CD4-positive, alpha-beta T cell (primary cell): Measurements from ENCODE around the gene RPTOR. TPM values are rescaled to one million over a fixed set of nuclear protein-coding genes. Genes with fewer than 3 reads are reported as not detected.

Source experiments
- ATAC-seq: fragments of 200-7000 bp; cut with Tn5 transposase; one replicate; pipeline ENCODE4 v1.10.0; 2022; ENCODE audit warnings: mild to moderate bottlenecking; ENCODE audit not compliant: poor library complexity
- CTCF ChIA-PET: fragments of 350-600 bp; sonication (Branson Sonifier 250); formaldehyde crosslinking; loops from one replicate; lab custom pipeline; 2021; ENCODE audit warnings: antibody characterized with exemption, inconsistent platforms; lab: Charles Lee
- POLR2A ChIA-PET: fragments of 350-600 bp; sonication (Branson Sonifier 250); formaldehyde crosslinking; loops from one replicate; lab custom pipeline; 2021; ENCODE audit warnings: antibody characterized with exemption, inconsistent platforms; lab: Charles Lee
- DNase-seq, 14 experiments: peaks; one replicate each; pipeline ENCODE4 v3.0.0-alpha.2; 2013 to 2020; ENCODE audit warnings: mixed read lengths in 2 of 14
- H3K27ac ChIP-seq, 2 donors: one replicate each; pipeline versions ENCODE4 v1.5.1 to v1.7.0; 2013; ENCODE audit warnings: low read length in 2 of 2, low read depth in 1 of 2, mild to moderate bottlenecking in 1 of 2
- H3K27me3 ChIP-seq, 2 experiments: 1 replicate in 1 of 2; 2 replicates in 1 of 2; pipeline versions ENCODE4 v1.6.1 to v1.7.0; 2013; ENCODE audit warnings: low read length in 2 of 2, control low read depth in 1 of 2, mild to moderate bottlenecking in 1 of 2, moderate library complexity in 1 of 2; ENCODE audit not compliant: insufficient read depth in 2 of 2, control insufficient read depth in 1 of 2
- H3K36me3 ChIP-seq: one replicate; pipeline ENCODE4 v1.6.1; 2013; ENCODE audit warnings: low read length, control low read depth; ENCODE audit not compliant: insufficient read depth
- H3K4me1 ChIP-seq: one replicate; pipeline ENCODE4 v1.6.1; 2013; ENCODE audit warnings: low read length, control low read depth; ENCODE audit not compliant: insufficient read depth
- H3K4me3 ChIP-seq: one replicate; pipeline ENCODE4 v1.5.1; 2013; ENCODE audit warnings: mild to moderate bottlenecking, low read length, moderate library complexity
- H3K9me3 ChIP-seq, 2 experiments: 1 replicate in 1 of 2; 2 replicates in 1 of 2; pipeline versions ENCODE4 v1.6.1 to v1.7.0; 2013; ENCODE audit warnings: low read length in 2 of 2, mild to moderate bottlenecking in 2 of 2, control low read depth in 1 of 2, moderate library complexity in 1 of 2; ENCODE audit not compliant: control insufficient read depth in 1 of 2, insufficient read depth in 1 of 2
- H3K27ac Mint-ChIP-seq: one replicate; pipeline ENCODE4 v1.8.0; 2020; ENCODE audit warnings: mixed read lengths
- H3K27me3 Mint-ChIP-seq: one replicate; pipeline ENCODE4 v1.8.0; 2021; ENCODE audit warnings: mixed read lengths
- H3K36me3 Mint-ChIP-seq: one replicate; pipeline ENCODE4 v1.8.0; 2021; ENCODE audit warnings: low read depth, mixed read lengths
- H3K4me1 Mint-ChIP-seq: one replicate; pipeline ENCODE4 v1.8.0; 2021; ENCODE audit warnings: low read depth, mixed read lengths
- H3K4me3 Mint-ChIP-seq: one replicate; pipeline ENCODE4 v1.8.0; 2020; ENCODE audit warnings: mild to moderate bottlenecking, mixed read lengths
- H3K9me3 Mint-ChIP-seq: one replicate; pipeline ENCODE4 v1.8.0; 2020; ENCODE audit warnings: mixed read lengths
- CTCF ChIP-seq: fragments of 200-600 bp; IDR thresholded peaks from one replicate; pipeline ENCODE4 v1.8.0; 2022; ENCODE audit warnings: antibody characterized with exemption, mild to moderate bottlenecking
- intact Hi-C, 2 experiments: fragments of 100-400 bp; cut with DNase I in 1 of 2; cut with micrococcal nuclease in 1 of 2; formaldehyde crosslinking; loops; one replicate each; pipeline versions ENCODE4 v1.15.1 to v1.9.0; 2023 to 2025; cut with DNase I, micrococcal nuclease
- total RNA-seq, 174 experiments: library from RNA in 2 of 174; stranded (reverse) in 2 of 174; gene quantifications; one replicate each; pipeline ENCODE4 v1.2.3 and lab custom pipeline; 2021 to 2026

The RPTOR gene
- total RNA-seq, 2 experiments from 2014 or later = 45.0 to 47.1 TPM

- intact Hi-C loops = no loop called here
- Mint-ChIP-seq H3K4me1 (no peaks in the 10 kb centered on the region), H3K36me3 (peaks cover 25% of the 10 kb centered on the region), H3K27ac (no peak overlapping the region), H3K4me3 (no peak overlapping the region), H3K9me3 (no peaks in the 10 kb centered on the region), H3K27me3 (no peaks in the 10 kb centered on the region)
- Histone ChIP-seq H3K27me3 (no peaks in the 10 kb centered on the region), H3K27ac (no peak overlapping the region), H3K4me3 (no peak overlapping the region), H3K4me1 (no peaks in the 10 kb centered on the region), H3K9me3 (no peaks in the 10 kb centered on the region), H3K36me3 (peaks cover 34% of the 10 kb centered on the region)
- ATAC-seq = no peak
- no peak for DNase-seq
- ChIA-PET POLR2A (no interaction called here), CTCF (no interaction called here)
- no peak for TF ChIP-seq CTCF
Measured at GRCh38 chr17:80953471-80954315, 409.1 kb downstream of the RPTOR start.

- Mint-ChIP-seq H3K27ac (no peak overlapping the region), H3K9me3 (no peaks in the 10 kb centered on the region), H3K36me3 (peaks cover 24% of the 10 kb centered on the region), H3K27me3 (no peaks in the 10 kb centered on the region), H3K4me1 (no peaks in the 10 kb centered on the region), H3K4me3 (no peak overlapping the region)
- H3K27me3 ChIP-seq = no peaks in the 10 kb centered on the region
- DNase-seq = no peak
- no peak overlapping the region for H3K4me3 ChIP-seq
- ATAC-seq = no peak
- H3K36me3 ChIP-seq = peaks cover 23% of the 10 kb centered on the region
- intact Hi-C loops = no loop called here
- ChIA-PET CTCF (no interaction called here), POLR2A (no interaction called here)
- no peaks in the 10 kb centered on the region for H3K9me3 ChIP-seq
- no peak for TF ChIP-seq CTCF
- H3K4me1 ChIP-seq = no peaks in the 10 kb centered on the region
- H3K27ac ChIP-seq = no peak overlapping the region
Measured at GRCh38 chr17:80955078-80955477, 410.4 kb downstream of the RPTOR start.

GRCh38 chr17:80955671-80956280 is 411.1 kb downstream of the RPTOR start:
- intact Hi-C loops = no loop called here
- H3K4me1 ChIP-seq = no peaks in the 10 kb centered on the region
- Mint-ChIP-seq H3K4me3 (no peak overlapping the region), H3K4me1 (no peaks in the 10 kb centered on the region), H3K27me3 (no peaks in the 10 kb centered on the region), H3K9me3 (no peaks in the 10 kb centered on the region), H3K27ac (no peak overlapping the region), H3K36me3 (peaks cover 20% of the 10 kb centered on the region)
- ChIA-PET CTCF (no interaction called here), POLR2A (no interaction called here)
- ATAC-seq = no peak
- no peaks in the 10 kb centered on the region for H3K9me3 ChIP-seq
- DNase-seq = no peak
- H3K36me3 ChIP-seq = peaks cover 20% of the 10 kb centered on the region
- H3K27me3 ChIP-seq = no peaks in the 10 kb centered on the region
- H3K27ac ChIP-seq = no peak overlapping the region
- no peak for TF ChIP-seq CTCF
- H3K4me3 ChIP-seq = no peak overlapping the region
